Measurements from ENCODE around the gene TOGARAM2. TPM values are rescaled to one million over a fixed set of nuclear protein-coding genes. Genes with fewer than 3 reads are reported as not detected.

TOGARAM2 gene
- polyA plus RNA-seq, 1 experiment = 0.30 TPM

GRCh38 chr2:28991460-28991859, 10.4 kb downstream of the TOGARAM2 start:
- no peak for DNase-seq (ENCODE audit: low read depth, low spot score)
- no peaks in the 10 kb centered on the region for H3K9me3 ChIP-seq (ENCODE audit: control insufficient read depth, insufficient read depth, low read length)
- H3K4me3 ChIP-seq (ENCODE audit: low read depth, low read length) = no peak overlapping the region
- peak overlapping the region; percentile 70 for H3K27ac ChIP-seq (ENCODE audit: low read depth, low read length)
- no peak for TF ChIP-seq CTCF (IDR thresholded peaks at IDR 0.05; ENCODE audit: low read depth, low read length)
- ChIA-PET CTCF (interaction anchor here (0.7 to 1.4 kb wide), 3 partner anchors 24 to 546 kb away, joined by 3 to 7 read pairs (median 4); no protein-coding TSS in a partner anchor), POLR2A (interaction anchor here (0.7 to 0.8 kb wide), 2 partner anchors 24 to 51 kb away, joined by 8 to 10 read pairs; no protein-coding TSS in a partner anchor)
- peaks cover 3% of the 10 kb centered on the region for H3K27me3 ChIP-seq (ENCODE audit: control insufficient read depth, insufficient read depth, low read length)

GRCh38 chr2:28993206-28993960, 12.3 kb downstream of the TOGARAM2 start:
- DNase-seq (ENCODE audit: low read depth, low spot score) = no peak
- Histone ChIP-seq H3K27me3 (ENCODE audit: control insufficient read depth, insufficient read depth, low read length) (peaks cover 10% of the 10 kb centered on the region), H3K9me3 (ENCODE audit: control insufficient read depth, insufficient read depth, low read length) (no peaks in the 10 kb centered on the region), H3K27ac (ENCODE audit: low read depth, low read length) (no peak overlapping the region), H3K4me3 (ENCODE audit: low read depth, low read length) (no peak overlapping the region)
- TF ChIP-seq CTCF (IDR thresholded peaks at IDR 0.05; ENCODE audit: low read depth, low read length) = no peak
- POLR2A ChIA-PET = no interaction called here
- CTCF ChIA-PET = interaction anchor here (0.6 kb wide), 1 partner anchor 114 kb away, joined by 3 read pairs; no protein-coding TSS in a partner anchor

GRCh38 chr2:28994074-28994473, 13.0 kb downstream of the TOGARAM2 start:
- no peak for TF ChIP-seq CTCF (IDR thresholded peaks at IDR 0.05; ENCODE audit: low read depth, low read length)
- Histone ChIP-seq H3K9me3 (ENCODE audit: control insufficient read depth, insufficient read depth, low read length) (no peaks in the 10 kb centered on the region), H3K27me3 (ENCODE audit: control insufficient read depth, insufficient read depth, low read length) (peaks cover 13% of the 10 kb centered on the region), H3K4me3 (ENCODE audit: low read depth, low read length) (no peak overlapping the region), H3K27ac (ENCODE audit: low read depth, low read length) (no peak overlapping the region)
- no peak for DNase-seq (ENCODE audit: low read depth, low spot score)
- ChIA-PET POLR2A (no interaction called here), CTCF (interaction anchor here (0.6 kb wide), 1 partner anchor 113 kb away, joined by 3 read pairs; no protein-coding TSS in a partner anchor)

DNA sequence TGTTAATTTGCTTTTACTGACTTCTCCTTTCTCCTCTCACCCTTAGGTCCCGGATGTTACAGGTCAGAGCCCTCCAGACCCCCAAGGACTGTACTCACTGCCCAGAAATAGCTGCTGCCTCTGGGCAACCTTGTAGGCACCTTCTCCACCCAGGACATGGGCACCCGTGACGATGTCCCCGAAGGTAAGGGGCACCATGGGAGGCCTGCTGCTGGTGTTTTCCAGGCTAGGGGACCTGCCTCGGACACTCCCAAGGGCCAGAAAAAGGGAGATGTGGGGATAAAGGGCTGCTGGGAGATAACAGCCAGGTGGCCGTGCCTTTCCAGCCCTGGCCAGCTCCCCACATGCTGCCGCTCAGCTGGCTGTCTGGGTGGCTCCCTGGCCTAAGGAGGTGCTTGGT, 13.6 kb downstream of the TOGARAM2 start:
- ChIA-PET CTCF (no interaction called here), POLR2A (no interaction called here)
- no peak overlapping the region for H3K27ac ChIP-seq (ENCODE audit: low read depth, low read length)
- peaks cover 15% of the 10 kb centered on the region for H3K27me3 ChIP-seq (ENCODE audit: control insufficient read depth, insufficient read depth, low read length)
- TF ChIP-seq CTCF (IDR thresholded peaks at IDR 0.05; ENCODE audit: low read depth, low read length) = no peak
- DNase-seq (ENCODE audit: low read depth, low spot score) = no peak
- H3K9me3 ChIP-seq (ENCODE audit: control insufficient read depth, insufficient read depth, low read length) = no peaks in the 10 kb centered on the region
- H3K4me3 ChIP-seq (ENCODE audit: low read depth, low read length) = no peak overlapping the region
